Measurements from ENCODE around the gene ALPK1. TPM values are rescaled to one million over a fixed set of nuclear protein-coding genes. Genes with fewer than 3 reads are reported as not detected.
"Not testable (repeated sequence)": the region's sequence is repeated elsewhere in the genome, so short reads cannot be mapped to it uniquely, and the experiment has no call there.

The ALPK1 gene
- total and polyA plus RNA-seq, 2 of the 8 experiments (the other 6 are each of a cell fraction or from before 2014, with no cell fraction given): 0.08 to 0.43 TPM

- H2BK20ac ChIP-seq (ENCODE audit: low read length); H2AK5ac ChIP-seq (ENCODE audit: low read depth, low read length); H3K14ac ChIP-seq (ENCODE audit: insufficient read length); H4K20me1 ChIP-seq (replicated peaks in 1 of 2; ENCODE audit: control insufficient read depth in 1 of 2, insufficient read depth in 2 of 2, low read length in 2 of 2); FAIRE-seq; H3K36me3 ChIP-seq (ENCODE audit: control insufficient read depth in 2 of 4, insufficient read depth in 4 of 4, low read length in 3 of 4); DNase-seq (ENCODE audit: low read depth in 1 of 2, low spot score in 2 of 2); H3K9me3 ChIP-seq (ENCODE audit: insufficient read depth in 2 of 2, low read depth in 1 of 2, low read length in 1 of 2); POLR2A ChIA-PET (ENCODE audit: partially characterized antibody); H3K27ac ChIP-seq (ENCODE audit: low read depth, low read length); H3K4me3 ChIP-seq (ENCODE audit: extremely low read depth in 1 of 4, insufficient read depth in 2 of 4, low read depth in 3 of 4, low read length in 4 of 4); H4K5ac ChIP-seq (ENCODE audit: insufficient read length, low read depth, low read length); H3K18ac ChIP-seq (ENCODE audit: extremely low read depth, low read length); H3K79me2 ChIP-seq (ENCODE audit: control insufficient read depth in 1 of 2, insufficient read depth in 2 of 2, low read length in 2 of 2); H2BK15ac ChIP-seq (ENCODE audit: low read length); H3K56ac ChIP-seq (replicated peaks; ENCODE audit: insufficient read length, low read depth, low read length); H4K8ac ChIP-seq (ENCODE audit: extremely low read depth, insufficient read depth, low read length); H3K4me1 ChIP-seq (replicated peaks in 1 of 4; ENCODE audit: control insufficient read depth in 3 of 4, insufficient read depth in 4 of 4, low read length in 3 of 4); H3K23me2 ChIP-seq (ENCODE audit: low read depth, low read length); H2AFZ ChIP-seq (ENCODE audit: low read length); H2BK5ac ChIP-seq (ENCODE audit: low read depth, low read length); H3K9ac ChIP-seq (replicated peaks in 1 of 4; ENCODE audit: extremely low read depth in 1 of 4, low read depth in 3 of 4, low read length in 3 of 4); H3K23ac ChIP-seq (ENCODE audit: insufficient read length); H3K27me3 ChIP-seq (replicated peaks in 1 of 4; ENCODE audit: control insufficient read depth in 3 of 4, extremely low read depth in 1 of 4, insufficient read depth in 3 of 4, low read length in 3 of 4); H2BK12ac ChIP-seq (ENCODE audit: low read depth, low read length); H3K79me1 ChIP-seq (ENCODE audit: low read depth, low read length); H3K4ac ChIP-seq (replicated peaks; ENCODE audit: insufficient read length, low read depth, low read length); H4K91ac ChIP-seq (replicated peaks; ENCODE audit: insufficient read length, low read length); H3K4me2 ChIP-seq (ENCODE audit: insufficient read depth in 1 of 2, low read depth in 2 of 2, low read length in 2 of 2); H2BK120ac ChIP-seq (replicated peaks; ENCODE audit: low read depth, low read length): not testable (repeated sequence)
- CTCF ChIA-PET (ENCODE audit: partially characterized antibody): interaction anchor here (0.8 to 1.1 kb wide), 2 partner anchors 11 to 93 kb away, joined by 3 read pairs; no protein-coding TSS in a partner anchor
- 95% methylated on average over 2 of the region's 2 CpGs; no CpG with 5 or more reads in 1 of the 2 experiments for WGBS, 2 experiments (ENCODE audit: extremely low coverage in 1 of 2, insufficient coverage in 1 of 2, insufficient read length in 1 of 2, insufficient replicate concordance in 2 of 2, low coverage in 1 of 2, low lambda C conversion rate in 2 of 2, missing lambda C conversion rate in 1 of 2)
Observed at GRCh38 chr4:112442226-112442625, 145.1 kb downstream of the ALPK1 start.
